Epithelial cell of esophagus (primary cell): ENCODE measurements around the gene AMH.
A peak's percentile ranks its signal among the peaks of the same experiment; 100 is the strongest.

ENCODE experiments used
- DNase-seq: peaks from one replicate; pipeline ENCODE4 v3.0.0; 2010; ENCODE audit warnings: low read depth
- H3K4me3 ChIP-seq: 2 replicates; pipeline ENCODE4 v1.5.1; 2011; ENCODE audit warnings: mild to moderate bottlenecking, low read length, control low read depth
- TF ChIP-seq, protein P1 (sequence below): IDR thresholded peaks from 2 replicates; pipeline ENCODE4 v1.5.1; 2011; ENCODE audit warnings: low read depth, mild to moderate bottlenecking, low read length, control low read depth, inconsistent platforms; ENCODE audit not compliant: insufficient read depth; ENCODE audit errors: missing control alignments

AMH gene

DNA sequence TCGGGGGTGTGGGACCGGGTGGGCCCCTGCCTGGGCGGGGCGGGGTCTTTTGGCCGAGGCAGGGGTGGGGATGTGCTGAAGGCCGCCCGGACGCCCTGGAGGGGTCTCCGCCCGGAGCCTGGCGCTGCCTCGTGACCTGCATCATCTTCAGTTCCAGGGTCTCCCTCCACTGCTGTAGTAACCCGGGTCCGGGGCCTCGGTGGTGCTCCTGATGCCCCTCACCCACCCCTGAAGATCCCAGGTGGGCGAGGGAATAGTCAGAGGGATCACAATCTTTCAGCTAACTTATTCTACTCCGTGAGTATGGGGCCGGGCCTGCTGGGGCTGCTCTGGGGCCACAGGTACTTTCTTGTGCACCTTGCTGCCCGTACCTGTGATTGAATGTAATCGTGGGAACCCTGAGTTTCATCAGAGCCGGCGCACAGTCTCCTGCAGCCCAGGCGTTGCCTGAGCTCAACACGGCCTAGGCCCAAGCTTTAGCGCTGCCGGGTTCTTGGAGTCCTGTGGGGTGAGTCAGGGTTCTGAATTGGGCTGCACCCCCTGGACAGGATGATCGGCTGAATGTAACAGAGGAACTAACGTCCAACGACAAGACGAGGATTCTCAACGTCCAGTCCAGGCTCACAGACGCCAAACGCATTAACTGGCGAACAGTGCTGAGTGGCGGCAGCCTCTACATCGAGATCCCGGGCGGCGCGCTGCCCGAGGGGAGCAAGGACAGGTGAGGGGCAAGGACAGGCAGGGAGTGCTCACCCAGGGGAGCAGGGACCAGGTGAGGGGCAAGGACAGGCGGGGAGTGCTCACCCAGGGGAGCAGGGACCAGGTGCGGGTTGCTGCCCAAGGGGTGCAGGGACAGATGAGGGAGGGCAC lies 22.3 kb downstream of the AMH start:
- H3K4me3 ChIP-seq: peak overlapping the region; percentile 96
- TF ChIP-seq, protein P1, sequence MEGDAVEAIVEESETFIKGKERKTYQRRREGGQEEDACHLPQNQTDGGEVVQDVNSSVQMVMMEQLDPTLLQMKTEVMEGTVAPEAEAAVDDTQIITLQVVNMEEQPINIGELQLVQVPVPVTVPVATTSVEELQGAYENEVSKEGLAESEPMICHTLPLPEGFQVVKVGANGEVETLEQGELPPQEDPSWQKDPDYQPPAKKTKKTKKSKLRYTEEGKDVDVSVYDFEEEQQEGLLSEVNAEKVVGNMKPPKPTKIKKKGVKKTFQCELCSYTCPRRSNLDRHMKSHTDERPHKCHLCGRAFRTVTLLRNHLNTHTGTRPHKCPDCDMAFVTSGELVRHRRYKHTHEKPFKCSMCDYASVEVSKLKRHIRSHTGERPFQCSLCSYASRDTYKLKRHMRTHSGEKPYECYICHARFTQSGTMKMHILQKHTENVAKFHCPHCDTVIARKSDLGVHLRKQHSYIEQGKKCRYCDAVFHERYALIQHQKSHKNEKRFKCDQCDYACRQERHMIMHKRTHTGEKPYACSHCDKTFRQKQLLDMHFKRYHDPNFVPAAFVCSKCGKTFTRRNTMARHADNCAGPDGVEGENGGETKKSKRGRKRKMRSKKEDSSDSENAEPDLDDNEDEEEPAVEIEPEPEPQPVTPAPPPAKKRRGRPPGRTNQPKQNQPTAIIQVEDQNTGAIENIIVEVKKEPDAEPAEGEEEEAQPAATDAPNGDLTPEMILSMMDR: no peak
- peak; percentile 71 for DNase-seq

DNA sequence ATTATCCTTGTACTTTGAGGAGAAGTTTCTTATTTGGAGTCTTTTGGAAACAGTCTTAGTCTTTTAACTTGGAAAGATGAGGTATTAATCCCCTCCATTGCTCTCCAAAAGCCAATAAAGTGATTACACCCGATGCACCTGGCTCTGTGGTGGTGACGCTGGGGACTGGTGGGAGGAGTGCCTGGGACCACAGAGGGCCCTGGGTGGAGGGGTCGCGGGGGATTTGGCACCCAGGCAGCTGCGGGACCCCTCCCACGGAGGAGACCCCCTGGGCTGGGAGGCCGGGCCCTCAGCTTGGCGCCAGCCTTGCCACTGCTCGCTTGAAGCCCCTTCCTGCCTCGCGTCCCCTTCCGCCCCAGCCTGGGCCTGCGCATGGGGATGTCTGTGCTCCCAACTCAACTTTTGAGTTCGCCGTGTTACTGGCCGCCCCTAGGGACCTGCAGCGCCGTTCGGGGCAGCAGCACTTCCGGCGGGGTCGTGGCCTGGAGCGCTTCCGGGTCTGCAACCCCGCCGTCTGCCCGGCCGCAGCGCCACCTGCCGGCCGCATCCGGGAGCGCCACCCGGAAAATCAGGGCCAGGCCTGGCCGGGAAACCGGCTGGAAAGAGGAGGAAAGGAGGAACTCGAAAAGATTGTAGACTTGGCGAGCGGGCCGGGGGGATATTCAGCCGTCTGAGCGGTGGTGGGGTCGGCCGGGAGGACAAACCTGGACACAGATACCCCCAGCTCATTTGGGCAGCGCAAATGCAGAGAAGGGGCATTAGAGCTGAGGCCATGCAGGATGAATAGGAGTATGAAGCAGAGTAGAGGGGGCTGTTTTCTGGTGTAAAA lies 24.4 kb downstream of the AMH start:
- TF ChIP-seq, protein P1: peak; percentile 58
- DNase-seq: peak; percentile 64
- H3K4me3 ChIP-seq: peak overlapping the region; percentile 3

DNA sequence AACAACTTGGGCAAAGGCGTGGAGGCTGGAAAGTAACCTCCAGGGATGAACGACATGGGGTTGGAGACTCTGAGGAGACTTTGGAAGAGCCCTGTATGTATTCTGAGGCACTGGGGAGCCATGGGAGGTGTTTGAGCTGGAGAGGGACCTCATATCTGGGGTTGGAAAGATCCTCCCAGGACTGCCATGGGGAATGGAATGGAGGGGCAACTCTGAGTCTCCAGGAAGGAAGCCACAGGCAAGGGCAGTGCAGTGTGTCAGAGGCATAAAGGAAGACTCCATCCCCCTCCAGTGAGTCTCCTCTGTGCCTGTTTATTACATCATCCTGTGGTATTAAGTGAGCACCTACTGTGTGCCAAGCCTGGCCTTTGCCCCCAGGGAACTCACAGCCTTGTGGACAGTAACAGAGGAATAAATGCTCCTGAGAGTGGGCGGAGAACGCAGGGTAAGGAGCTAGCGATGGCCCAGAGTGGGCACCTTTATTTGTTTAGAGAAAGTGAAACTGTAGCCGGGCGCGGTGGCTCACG lies 25.1 kb downstream of the AMH start:
- no peak overlapping the region for H3K4me3 ChIP-seq
- no peak for DNase-seq
- TF ChIP-seq, protein P1: no peak

DNA sequence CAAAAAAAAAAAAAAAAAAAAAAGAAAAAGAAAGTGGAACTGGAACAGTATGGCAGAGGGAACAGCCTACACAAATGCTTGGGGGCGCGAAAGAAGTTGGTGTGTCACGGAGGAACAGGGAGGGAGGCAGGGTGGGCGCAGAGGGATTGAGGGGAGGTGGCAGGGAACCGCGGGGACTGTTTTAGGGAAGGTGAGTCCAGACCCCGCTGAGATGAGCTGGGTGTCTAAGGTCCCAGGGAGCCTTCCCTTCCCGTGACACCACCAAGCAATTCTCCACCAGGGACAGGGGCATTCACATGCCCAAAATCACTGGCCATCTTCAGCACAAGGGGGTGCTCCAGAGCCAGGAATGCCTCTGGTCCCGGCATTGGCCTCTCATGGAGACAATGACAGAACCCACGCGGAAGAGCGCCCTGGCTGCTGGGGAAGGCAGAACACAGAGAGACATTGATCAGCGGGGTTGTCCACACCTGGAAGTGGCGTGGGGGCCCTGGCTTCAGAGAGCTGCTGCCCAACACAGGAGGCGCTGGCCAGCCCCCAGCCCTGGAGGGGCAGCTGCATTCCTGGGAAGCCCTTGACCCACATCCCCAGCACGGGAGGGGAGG lies 25.9 kb downstream of the AMH start:
- DNase-seq: peak; percentile 66
- H3K4me3 ChIP-seq: no peak overlapping the region
- TF ChIP-seq, protein P1: peak; percentile 66

DNA sequence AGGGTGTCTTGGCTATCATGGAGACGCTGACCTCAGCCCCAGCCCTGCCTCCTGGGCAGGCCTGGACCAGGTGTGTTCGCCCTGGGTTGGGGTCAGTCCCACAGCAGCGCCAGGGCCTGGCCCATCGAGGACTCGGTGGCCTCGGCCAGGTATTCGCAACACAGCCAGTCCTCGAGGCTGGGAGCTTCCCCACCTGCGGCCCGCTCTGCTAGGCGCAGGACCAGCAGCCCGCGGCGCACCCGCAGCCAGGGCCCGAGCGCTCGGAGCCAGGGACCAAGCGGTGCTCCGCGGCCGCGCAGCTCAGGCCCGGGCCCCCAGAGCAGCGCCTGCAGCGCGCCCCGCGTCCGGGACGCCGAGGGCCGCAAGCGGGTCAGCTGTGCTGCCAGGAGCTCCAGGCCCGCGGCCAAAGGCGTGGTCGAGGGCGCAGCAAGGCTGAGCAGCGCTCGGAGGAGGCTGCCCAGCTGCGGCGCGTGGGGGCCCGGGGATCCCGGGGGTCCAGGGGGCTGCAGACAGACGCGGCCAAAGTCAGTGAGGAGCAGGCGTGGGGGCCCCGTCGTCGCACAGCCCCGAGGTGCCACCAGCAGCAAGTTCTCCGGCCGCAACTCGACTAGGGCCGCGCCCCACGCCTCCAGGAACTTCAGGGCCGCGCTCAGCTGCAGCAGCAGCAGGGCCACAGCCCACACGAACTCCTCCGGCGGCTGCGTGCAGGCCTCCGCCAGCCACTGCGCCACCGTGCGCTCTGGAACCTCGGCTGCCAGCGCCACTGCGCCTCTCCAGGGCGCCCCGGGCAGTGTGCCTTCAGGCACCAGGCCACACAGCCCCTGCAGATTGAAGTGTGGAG lies 26.7 kb downstream of the AMH start:
- DNase-seq: no peak
- TF ChIP-seq, protein P1: no peak
- no peak overlapping the region for H3K4me3 ChIP-seq

DNA sequence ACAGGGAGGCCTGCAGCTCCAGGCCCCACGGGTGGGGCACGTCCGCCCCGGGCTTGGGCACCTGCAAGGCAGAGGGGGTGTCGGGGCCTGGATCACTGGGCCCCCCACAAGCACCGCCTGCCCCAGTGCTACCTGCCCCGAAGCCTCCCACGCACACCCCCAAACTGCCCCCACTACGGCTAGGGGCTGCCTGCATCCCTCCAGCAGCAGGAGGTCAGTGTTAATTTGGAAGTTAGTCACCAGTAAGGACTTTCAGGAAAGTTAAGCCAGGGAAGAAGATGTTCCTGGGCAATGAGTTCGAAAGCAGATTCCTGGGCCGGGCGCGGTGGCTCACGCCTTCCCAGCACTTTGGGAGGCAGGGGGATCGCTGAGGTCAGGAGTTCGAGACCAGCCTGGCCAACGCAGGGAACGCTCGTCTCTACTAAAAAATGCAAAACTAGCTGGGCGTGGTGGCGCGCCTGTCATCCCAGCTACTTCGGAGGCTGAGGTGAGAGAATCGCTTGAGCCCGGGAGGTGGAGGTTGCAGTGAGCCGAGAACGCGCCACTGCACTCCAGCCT lies 27.4 kb downstream of the AMH start:
- TF ChIP-seq, protein P1: no peak
- H3K4me3 ChIP-seq: no peak overlapping the region
- no peak for DNase-seq
